Endothelial cell (in vitro differentiated cells): Measurements from ENCODE around the gene GBX1. TPM values are rescaled to one million over a fixed set of nuclear protein-coding genes. Genes with fewer than 3 reads are reported as not detected.

Experiments
- DNase-seq: peaks from one replicate; pipeline ENCODE4 v3.0.0; 2021; ENCODE audit warnings: low spot score
- H3K27ac Mint-ChIP-seq: one replicate; pipeline ENCODE4 v1.8.0; 2021; ENCODE audit warnings: mixed read lengths, inconsistent platforms; ENCODE audit not compliant: unreplicated experiment
- H3K27me3 Mint-ChIP-seq: one replicate; pipeline ENCODE4 v1.8.0; 2021; ENCODE audit warnings: mild to moderate bottlenecking, moderate library complexity, mixed read lengths, inconsistent platforms; ENCODE audit not compliant: unreplicated experiment
- H3K36me3 Mint-ChIP-seq: one replicate; pipeline ENCODE4 v1.8.0; 2021; ENCODE audit warnings: mild to moderate bottlenecking, low read depth, mixed read lengths, inconsistent platforms; ENCODE audit not compliant: unreplicated experiment
- H3K4me1 Mint-ChIP-seq: one replicate; pipeline ENCODE4 v1.8.0; 2021; ENCODE audit warnings: mild to moderate bottlenecking, mixed read lengths, inconsistent platforms; ENCODE audit not compliant: unreplicated experiment
- H3K4me3 Mint-ChIP-seq: one replicate; pipeline ENCODE4 v1.8.0; 2021; ENCODE audit warnings: mild to moderate bottlenecking, mixed read lengths, inconsistent platforms; ENCODE audit not compliant: unreplicated experiment
- H3K9me3 Mint-ChIP-seq: one replicate; pipeline ENCODE4 v1.8.0; 2021; ENCODE audit warnings: mixed read lengths, inconsistent platforms; ENCODE audit not compliant: unreplicated experiment
- total RNA-seq: library from RNA; stranded (reverse); fragmentation: NEBNext Ultra II Directional; extraction: Animal tissue kit (Norgen Biotek cat#: 25700); gene quantifications from one replicate; pipeline ENCODE4 v1.2.1, GENCODE V29; 2021; ENCODE audit not compliant: unreplicated experiment
- TF ChIP-seq, protein P1 (sequence below): fragments of 200-600 bp; sonication (generic); IDR thresholded peaks from one replicate; pipeline ENCODE4 v1.5.0; 2021; ENCODE audit warnings: antibody characterized with exemption; ENCODE audit not compliant: unreplicated experiment

GBX1 gene
- total RNA-seq, 1 donor from 2014 or later, result 13.8 TPM

GRCh38 chr7:151123158-151123821 is 44.2 kb downstream of the GBX1 start:
- Mint-ChIP-seq H3K36me3 (peaks cover 56% of the 10 kb centered on the region), H3K9me3 (no peaks in the 10 kb centered on the region), H3K4me1 (peaks cover 25% of the 10 kb centered on the region), H3K4me3 (no peak overlapping the region), H3K27me3 (peaks cover 24% of the 10 kb centered on the region), H3K27ac (no peak overlapping the region)
- TF ChIP-seq, protein P1, sequence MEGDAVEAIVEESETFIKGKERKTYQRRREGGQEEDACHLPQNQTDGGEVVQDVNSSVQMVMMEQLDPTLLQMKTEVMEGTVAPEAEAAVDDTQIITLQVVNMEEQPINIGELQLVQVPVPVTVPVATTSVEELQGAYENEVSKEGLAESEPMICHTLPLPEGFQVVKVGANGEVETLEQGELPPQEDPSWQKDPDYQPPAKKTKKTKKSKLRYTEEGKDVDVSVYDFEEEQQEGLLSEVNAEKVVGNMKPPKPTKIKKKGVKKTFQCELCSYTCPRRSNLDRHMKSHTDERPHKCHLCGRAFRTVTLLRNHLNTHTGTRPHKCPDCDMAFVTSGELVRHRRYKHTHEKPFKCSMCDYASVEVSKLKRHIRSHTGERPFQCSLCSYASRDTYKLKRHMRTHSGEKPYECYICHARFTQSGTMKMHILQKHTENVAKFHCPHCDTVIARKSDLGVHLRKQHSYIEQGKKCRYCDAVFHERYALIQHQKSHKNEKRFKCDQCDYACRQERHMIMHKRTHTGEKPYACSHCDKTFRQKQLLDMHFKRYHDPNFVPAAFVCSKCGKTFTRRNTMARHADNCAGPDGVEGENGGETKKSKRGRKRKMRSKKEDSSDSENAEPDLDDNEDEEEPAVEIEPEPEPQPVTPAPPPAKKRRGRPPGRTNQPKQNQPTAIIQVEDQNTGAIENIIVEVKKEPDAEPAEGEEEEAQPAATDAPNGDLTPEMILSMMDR, result no peak
- no peak for DNase-seq

DNA sequence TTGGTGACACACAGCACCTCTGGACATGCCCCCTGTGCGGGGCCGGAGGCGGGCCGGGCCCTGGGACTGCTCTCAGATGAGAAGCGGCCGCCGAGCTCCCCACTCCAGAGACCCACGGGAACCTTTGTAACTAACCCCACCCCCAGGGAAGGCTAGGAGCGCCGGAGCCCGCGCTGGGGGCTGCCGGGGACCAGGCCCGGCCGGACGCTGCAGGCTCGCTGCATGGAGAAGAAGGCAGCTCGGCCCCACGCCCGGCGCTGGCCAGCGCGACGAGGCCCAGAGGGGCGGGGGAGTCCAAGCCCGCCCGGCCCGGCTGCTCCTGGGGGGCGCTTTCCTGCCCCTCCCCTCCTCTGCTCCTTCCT is 44.7 kb downstream of the GBX1 start:
- Mint-ChIP-seq H3K27me3 (peaks cover 22% of the 10 kb centered on the region), H3K4me3 (no peak overlapping the region), H3K9me3 (no peaks in the 10 kb centered on the region), H3K27ac (no peak overlapping the region), H3K4me1 (peaks cover 22% of the 10 kb centered on the region), H3K36me3 (peaks cover 57% of the 10 kb centered on the region)
- no peak for DNase-seq
- TF ChIP-seq, protein P1, result no peak

- Mint-ChIP-seq H3K4me1 (peaks cover 18% of the 10 kb centered on the region), H3K4me3 (no peak overlapping the region), H3K27ac (no peak overlapping the region), H3K27me3 (peaks cover 25% of the 10 kb centered on the region), H3K36me3 (peaks cover 53% of the 10 kb centered on the region), H3K9me3 (no peaks in the 10 kb centered on the region)
- DNase-seq, result no peak
- TF ChIP-seq, protein P1, result no peak
Measured at GRCh38 chr7:151122276-151122675, 45.2 kb downstream of the GBX1 start.

GRCh38 chr7:151121380-151122170 is 45.9 kb downstream of the GBX1 start:
- TF ChIP-seq, protein P1, result no peak
- Mint-ChIP-seq H3K4me1 (peaks cover 18% of the 10 kb centered on the region), H3K36me3 (peaks cover 52% of the 10 kb centered on the region), H3K27ac (no peak overlapping the region), H3K9me3 (no peaks in the 10 kb centered on the region), H3K27me3 (peaks cover 27% of the 10 kb centered on the region), H3K4me3 (peak overlapping the region; percentile 83)
- DNase-seq, result no peak

- Mint-ChIP-seq H3K27me3 (peaks cover 27% of the 10 kb centered on the region), H3K4me1 (peaks cover 19% of the 10 kb centered on the region), H3K27ac (no peak overlapping the region), H3K4me3 (peak overlapping the region; percentile 62), H3K9me3 (no peaks in the 10 kb centered on the region), H3K36me3 (peaks cover 52% of the 10 kb centered on the region)
- no peak for DNase-seq
- TF ChIP-seq, protein P1, result no peak
Measured at GRCh38 chr7:151120896-151121295, 46.6 kb downstream of the GBX1 start.
